ENCODE data around the gene AKAP1.
A peak's percentile ranks its signal among the peaks of the same experiment; 100 is the strongest.

The AKAP1 gene

DNA sequence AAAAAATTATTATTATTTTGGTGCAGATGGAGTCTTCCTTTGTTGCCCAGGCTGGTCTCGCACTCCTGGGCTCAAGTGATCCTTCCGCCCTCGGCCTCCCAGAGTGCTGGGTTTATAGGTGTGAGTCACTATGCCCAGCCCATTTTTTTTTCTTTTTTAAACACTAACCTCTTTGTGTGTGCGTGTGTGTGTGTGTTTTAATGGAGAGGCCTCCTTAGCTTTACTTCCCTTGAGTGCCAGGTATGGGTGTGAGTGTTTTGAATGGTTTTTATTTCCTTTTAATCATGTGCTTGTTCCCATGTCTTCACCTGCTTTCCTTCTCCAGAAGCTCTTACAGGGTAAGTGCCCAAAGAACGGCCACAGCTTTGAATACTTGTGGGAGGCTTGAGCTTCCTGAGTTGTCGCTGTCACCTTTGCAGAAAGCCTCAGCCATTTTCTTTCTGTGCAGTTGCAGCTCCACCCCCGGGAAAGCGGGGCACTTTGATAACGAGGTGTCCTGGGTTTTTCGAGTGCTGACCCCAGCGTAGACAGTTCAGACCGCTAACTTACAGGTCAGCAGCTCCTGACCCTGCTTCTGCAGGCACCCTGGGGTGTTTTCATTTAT lies 22.6 kb downstream of the AKAP1 start:
- DNase-seq = no peak

- DNase-seq = no peak
These were observed 23.8 kb downstream of the AKAP1 start for GRCh38 chr17:57108671-57109392.

GRCh38 chr17:57109393-57110151 lies 24.5 kb downstream of the AKAP1 start:
- no peak for DNase-seq

DNA sequence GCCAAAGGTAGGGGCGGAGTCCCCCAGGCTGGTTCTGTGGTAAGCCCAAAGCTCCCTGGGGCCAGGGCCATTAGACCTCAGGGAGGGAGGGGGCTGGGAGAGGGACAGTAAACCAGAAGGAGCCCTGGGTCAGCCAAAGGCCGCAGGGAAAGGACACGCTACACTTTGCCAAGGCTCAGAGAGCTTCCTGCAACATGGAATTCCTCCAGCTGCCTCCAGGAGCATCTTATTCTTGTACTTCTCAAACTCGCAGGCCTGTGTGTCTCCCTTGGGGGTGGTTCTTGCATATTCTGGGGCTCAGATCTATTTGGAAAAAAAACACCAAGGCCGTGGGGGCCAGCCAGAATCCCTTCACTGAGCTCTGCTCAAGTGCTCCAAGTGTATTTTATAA lies 25.1 kb downstream of the AKAP1 start:
- DNase-seq = no peak

GRCh38 chr17:57110579-57111325 lies 25.7 kb downstream of the AKAP1 start:
- DNase-seq = no peak

DNA sequence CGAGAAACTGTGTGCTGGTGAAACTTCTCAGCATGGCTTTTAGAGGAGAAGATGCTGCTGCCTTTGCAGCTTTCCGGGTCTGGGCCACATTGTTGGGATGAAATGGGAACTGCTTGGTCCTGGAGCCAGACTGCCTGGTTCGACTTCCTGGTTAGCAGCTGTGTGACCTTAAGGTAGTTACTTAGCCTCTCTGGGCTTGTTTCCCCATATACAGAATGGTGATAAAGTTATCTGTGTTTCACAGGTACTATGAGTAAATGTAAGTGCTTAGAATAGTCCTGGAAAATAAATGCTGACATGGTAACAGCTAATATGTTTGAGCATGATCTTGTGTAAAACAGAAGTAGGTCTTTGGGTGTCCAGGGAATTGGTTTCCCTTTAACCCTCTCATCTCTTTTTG lies 26.3 kb downstream of the AKAP1 start:
- DNase-seq = no peak

GRCh38 chr17:57113011-57113410 lies 28.0 kb downstream of the AKAP1 start:
- DNase-seq = no peak

DNA sequence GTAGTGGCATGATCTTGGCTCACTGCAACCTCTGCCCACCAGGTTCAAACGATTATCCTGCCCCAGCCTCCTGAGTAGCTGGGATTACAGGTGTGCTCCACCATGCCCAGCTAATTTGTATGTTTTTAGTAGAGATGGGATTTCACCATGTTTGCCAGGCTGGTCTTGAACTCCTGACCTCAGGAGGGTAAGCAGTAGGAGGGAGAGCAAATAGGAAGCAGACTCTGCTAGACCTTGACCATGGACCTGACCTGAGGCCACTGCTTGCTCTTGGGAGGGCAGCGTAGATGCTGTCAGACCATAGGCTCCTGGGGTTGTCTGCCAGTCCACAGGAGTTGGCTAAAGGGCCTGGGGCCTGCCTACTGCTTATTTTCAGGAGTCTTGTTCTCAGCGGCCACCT lies 28.6 kb downstream of the AKAP1 start:
- no peak for DNase-seq

GRCh38 chr17:57114085-57114673 lies 29.1 kb downstream of the AKAP1 start:
- DNase-seq = peak; percentile 8 to 46

GRCh38 chr17:57115377-57115776 lies 30.3 kb downstream of the AKAP1 start:
- no peak for DNase-seq

GRCh38 chr17:57115916-57116315 lies 30.9 kb downstream of the AKAP1 start:
- DNase-seq = no peak

DNA sequence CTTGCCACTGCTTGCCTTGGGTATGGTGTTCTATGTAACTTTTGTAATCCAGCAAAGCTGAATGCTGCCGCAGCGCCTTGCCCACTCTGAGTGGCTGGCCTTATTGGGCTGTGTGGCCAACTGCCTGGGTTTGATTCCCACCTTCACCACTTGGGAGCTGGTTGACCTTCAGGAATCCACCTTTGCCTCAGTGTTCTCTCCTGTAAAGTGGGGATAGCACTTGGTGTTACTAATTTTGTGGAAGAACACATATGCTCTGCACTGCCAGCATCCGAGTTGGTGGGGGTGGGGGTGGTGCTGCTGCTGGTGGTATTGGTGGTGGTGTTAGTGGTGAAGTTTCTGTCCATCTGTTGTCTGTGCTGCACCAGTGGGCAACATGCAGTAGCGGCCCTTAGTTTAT lies 32.8 kb downstream of the AKAP1 start:
- no peak for DNase-seq

- no peak for DNase-seq
These were observed 35.8 kb downstream of the AKAP1 start for GRCh38 chr17:57120814-57121213.

DNA sequence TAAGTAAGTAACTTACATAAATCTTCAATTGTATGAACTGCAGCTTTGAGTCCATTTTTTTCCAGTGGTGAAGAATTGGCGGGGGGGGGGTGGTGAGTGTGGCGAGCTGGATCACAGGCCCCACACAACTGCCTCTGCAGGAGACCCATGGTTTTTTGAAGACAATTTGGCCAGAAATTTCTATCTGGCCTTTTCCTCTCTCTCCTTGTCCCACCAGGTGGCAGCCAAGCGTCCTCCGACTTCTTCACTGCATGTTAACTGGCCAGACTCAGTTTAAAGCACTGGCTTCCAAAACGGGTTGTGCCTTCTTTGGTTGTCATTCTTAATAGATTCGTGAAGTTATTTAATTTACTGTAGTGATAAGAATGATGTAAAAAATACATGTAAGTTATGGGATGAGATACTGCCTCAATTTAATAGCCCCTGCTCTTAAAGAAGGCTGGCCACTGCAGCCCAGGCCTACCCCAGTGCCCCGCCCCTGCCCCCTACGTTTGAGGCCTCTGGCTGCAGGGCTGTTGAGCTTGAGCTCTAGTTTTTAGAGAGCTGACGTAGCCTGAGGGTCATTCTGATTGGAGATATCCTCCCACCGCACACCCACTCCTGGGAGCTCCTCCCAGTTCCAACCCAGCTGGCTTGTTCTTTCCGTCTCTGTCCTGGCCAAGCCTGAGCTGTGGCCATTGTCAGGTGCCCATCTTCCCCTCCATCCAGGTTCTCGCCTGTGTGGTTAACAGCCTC lies 36.4 kb downstream of the AKAP1 start:
- DNase-seq = peak; percentile 15 to 17

- no peak for DNase-seq
These were observed 39.0 kb downstream of the AKAP1 start for GRCh38 chr17:57124053-57124452.

GRCh38 chr17:57125406-57125805 lies 40.4 kb downstream of the AKAP1 start:
- no peak for DNase-seq

GRCh38 chr17:57125866-57126265 lies 40.8 kb downstream of the AKAP1 start:
- no peak for DNase-seq

- DNase-seq = peak; percentile 45 to 82
These were observed 45.8 kb downstream of the AKAP1 start for GRCh38 chr17:57130708-57131461.

- no peak for DNase-seq
These were observed 47.6 kb downstream of the AKAP1 start for GRCh38 chr17:57132663-57133062.

DNA sequence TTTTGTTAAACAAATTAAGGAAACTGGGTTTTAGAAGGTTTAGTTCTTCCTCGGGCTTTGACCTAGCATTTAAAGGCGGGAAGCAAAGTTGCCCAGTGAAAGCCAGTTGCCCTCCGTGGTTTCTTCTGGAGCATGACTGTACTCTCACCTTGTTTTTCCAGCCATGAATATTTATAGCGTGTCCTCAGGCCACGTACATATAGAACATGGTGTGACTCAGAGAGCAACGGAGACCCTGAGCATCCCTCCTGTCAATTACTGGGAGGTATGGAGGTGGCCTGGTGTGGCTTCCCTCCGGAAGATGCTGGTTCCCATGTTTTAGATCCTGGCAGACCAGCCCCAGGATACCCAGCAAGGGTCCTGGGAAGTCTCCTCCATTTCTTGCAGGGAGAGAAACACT lies 48.4 kb downstream of the AKAP1 start:
- no peak for DNase-seq

GRCh38 chr17:57135026-57135788 lies 50.2 kb downstream of the AKAP1 start:
- no peak for DNase-seq

Measured in NCI-H1930 (cell line).